Liver (tissue), 9 donors: Measurements from ENCODE around the gene MYO9B. TPM values are rescaled to one million over a fixed set of nuclear protein-coding genes. Genes with fewer than 3 reads are reported as not detected.

Experiments used
- DNase-seq: peaks from one replicate; pipeline ENCODE4 v3.0.0-alpha.2; 2017; ENCODE audit warnings: low spot score
- H3K27ac ChIP-seq, 2 donors: one replicate each; pipeline ENCODE4 v1.7.0; 2013; ENCODE audit warnings: inconsistent platforms in 2 of 2, low read length in 2 of 2, control low read depth in 1 of 2, low read depth in 1 of 2, mild to moderate bottlenecking in 1 of 2
- H3K27me3 ChIP-seq, 4 donors: one replicate each; pipeline versions ENCODE4 v1.6.1 to v1.7.0; 2013; ENCODE audit warnings: low read length in 3 of 4, inconsistent platforms in 1 of 4, mild to moderate bottlenecking in 1 of 4, moderate library complexity in 1 of 4; ENCODE audit not compliant: control insufficient read depth in 4 of 4, insufficient read depth in 4 of 4
- H3K36me3 ChIP-seq, 4 donors: one replicate each; pipeline versions ENCODE4 v1.6.1 to v1.7.0; 2013; ENCODE audit warnings: low read length in 3 of 4, mild to moderate bottlenecking in 3 of 4, low read depth in 1 of 4, moderate library complexity in 1 of 4; ENCODE audit not compliant: control insufficient read depth in 4 of 4, insufficient read depth in 3 of 4
- H3K4me1 ChIP-seq, 4 donors: one replicate each; pipeline versions ENCODE4 v1.6.1 to v1.7.0; 2013; ENCODE audit warnings: low read length in 3 of 4, mild to moderate bottlenecking in 3 of 4, moderate library complexity in 1 of 4; ENCODE audit not compliant: control insufficient read depth in 4 of 4, insufficient read depth in 4 of 4
- H3K4me3 ChIP-seq, 3 donors: one replicate each; pipeline versions ENCODE4 v1.6.1 to v1.7.0; 2013; ENCODE audit warnings: low read length in 3 of 3, control low read depth in 1 of 3, low read depth in 1 of 3, mild to moderate bottlenecking in 1 of 3
- H3K9ac ChIP-seq, 2 donors: one replicate each; pipeline ENCODE4 v1.7.0; 2013; ENCODE audit warnings: low read length in 2 of 2, mild to moderate bottlenecking in 2 of 2, moderate library complexity in 2 of 2, control low read depth in 1 of 2, low read depth in 1 of 2
- H3K9me3 ChIP-seq, 4 donors: one replicate each; pipeline versions ENCODE4 v1.6.1 to v1.7.0; 2013; ENCODE audit warnings: low read length in 3 of 4; ENCODE audit not compliant: control insufficient read depth in 4 of 4
- EGR1 ChIP-seq, 2 donors: IDR thresholded peaks; 2 replicates each; pipeline ENCODE4 v1.6.1; 2016 to 2018; ENCODE audit warnings: antibody characterized with exemption in 2 of 2, low read depth in 2 of 2
- FOXA1 ChIP-seq: IDR thresholded peaks from 2 replicates; pipeline ENCODE4 v1.6.1; 2016; ENCODE audit warnings: antibody characterized with exemption
- FOXA2 ChIP-seq: IDR thresholded peaks from 2 replicates; pipeline ENCODE4 v1.6.1; 2016; ENCODE audit warnings: antibody characterized with exemption
- HNF4A ChIP-seq, 2 donors: conservative IDR thresholded peaks; 2 replicates each; pipeline ENCODE4 v1.6.1; 2016; ENCODE audit warnings: antibody characterized with exemption in 2 of 2, mild to moderate bottlenecking in 2 of 2
- HNF4G ChIP-seq: IDR thresholded peaks from 2 replicates; pipeline ENCODE4 v1.6.1; 2016; ENCODE audit warnings: antibody characterized with exemption
- JUND ChIP-seq, 2 donors: IDR thresholded peaks; 2 replicates each; pipeline ENCODE4 v1.6.1; 2016; ENCODE audit warnings: antibody characterized with exemption in 2 of 2
- NR2F2 ChIP-seq: IDR thresholded peaks from 2 replicates; pipeline ENCODE4 v1.6.1; 2016; ENCODE audit warnings: antibody characterized with exemption
- RAD21 ChIP-seq, 2 donors: IDR thresholded peaks; 2 replicates each; pipeline ENCODE4 v1.6.1; 2016; ENCODE audit warnings: antibody characterized with exemption in 2 of 2, mild to moderate bottlenecking in 2 of 2
- REST ChIP-seq: IDR thresholded peaks from 2 replicates; pipeline ENCODE4 v1.6.1; 2016; ENCODE audit warnings: antibody characterized with exemption, mild to moderate bottlenecking
- RXRA ChIP-seq, 2 donors: IDR thresholded peaks; 2 replicates each; pipeline ENCODE4 v1.6.1; 2017 to 2018; ENCODE audit warnings: antibody characterized with exemption in 2 of 2, mild to moderate bottlenecking in 1 of 2
- SP1 ChIP-seq: IDR thresholded peaks from 2 replicates; pipeline ENCODE4 v1.6.1; 2018; ENCODE audit warnings: antibody characterized with exemption, mild to moderate bottlenecking
- TAF1 ChIP-seq: conservative IDR thresholded peaks from 2 replicates; pipeline ENCODE4 v1.6.1; 2016; ENCODE audit warnings: antibody characterized with exemption, mild to moderate bottlenecking
- YY1 ChIP-seq: IDR thresholded peaks from 2 replicates; pipeline ENCODE4 v1.6.1; 2016; ENCODE audit warnings: antibody characterized with exemption, mild to moderate bottlenecking
- WGBS: extraction: QIAGEN DNeasy Blood & Tissue Kit; methylation state at CpG from one replicate; pipeline ENCODE4 v1.1.7; 2013; 5-methylcytosine and 5-hydroxymethylcytosine counted together
- polyA plus RNA-seq, 2 donors: library from polyadenylated mRNA; stranded (reverse) in 1 of 2; unstranded in 1 of 2; fragments of 200-250 nt in 1 of 2; fragments of >200 nt in 1 of 2; fragmentation: Nextera tagmentation in 1 of 2; extraction: Ambion mirVana in 1 of 2; gene quantifications; one replicate each; pipeline versions ENCODE4 v1.2.1 to v1.2.3, GENCODE V29; 2013 to 2015
- total RNA-seq, 2 donors: library from RNA; depleted of rRNA; stranded (reverse); fragments of >200 nt; gene quantifications; one replicate each; pipeline ENCODE4 v1.2.3, GENCODE V29; 2014
- TF ChIP-seq, protein P1 (sequence below): IDR thresholded peaks from 2 replicates; pipeline ENCODE4 v1.6.1; 2016; ENCODE audit warnings: antibody characterized with exemption
- TF ChIP-seq, protein P2 (sequence below): IDR thresholded peaks from 2 replicates; pipeline ENCODE4 v1.6.1; 2016; ENCODE audit warnings: antibody characterized with exemption
- TF ChIP-seq, protein P3 (sequence below): IDR thresholded peaks from 2 replicates; pipeline ENCODE4 v1.6.1; 2016; ENCODE audit warnings: antibody characterized with exemption
- donor health status: healthy.
- donor health status: healthy.
- donor health status: healthy.
- donor health status: healthy.
- donor health status: healthy.

Gene MYO9B
- total and polyA plus RNA-seq, 4 donors: 9.1 to 32.5 (median 21.0) TPM

DNA sequence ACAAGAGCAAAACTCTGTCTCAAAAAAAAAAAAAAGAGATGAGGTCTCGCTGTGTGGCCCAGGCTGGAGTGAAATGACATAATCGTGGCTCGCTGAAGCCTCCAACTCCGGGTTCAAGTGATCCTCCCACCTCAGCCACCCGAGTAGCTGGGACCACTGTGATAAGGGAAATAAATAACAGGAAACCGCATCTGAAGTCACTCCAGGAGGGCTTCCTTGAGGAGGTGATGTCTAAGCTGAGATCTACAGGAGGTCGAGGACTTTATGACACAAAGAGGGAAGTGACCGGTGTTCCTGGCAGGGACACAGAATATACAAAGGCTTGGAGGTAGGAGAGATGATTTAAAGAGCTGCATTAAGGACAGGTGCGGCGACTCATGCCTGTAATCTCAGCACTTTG is 179.1 kb downstream of the MYO9B start (continued):
- no peak for TF ChIP-seq REST
- TF ChIP-seq HNF4G: no peak
- no peak for TF ChIP-seq HNF4A (conservative IDR thresholded peaks at IDR 0.05)
- no peak for TF ChIP-seq RAD21 (IDR thresholded peaks at IDR 0.05)

DNA sequence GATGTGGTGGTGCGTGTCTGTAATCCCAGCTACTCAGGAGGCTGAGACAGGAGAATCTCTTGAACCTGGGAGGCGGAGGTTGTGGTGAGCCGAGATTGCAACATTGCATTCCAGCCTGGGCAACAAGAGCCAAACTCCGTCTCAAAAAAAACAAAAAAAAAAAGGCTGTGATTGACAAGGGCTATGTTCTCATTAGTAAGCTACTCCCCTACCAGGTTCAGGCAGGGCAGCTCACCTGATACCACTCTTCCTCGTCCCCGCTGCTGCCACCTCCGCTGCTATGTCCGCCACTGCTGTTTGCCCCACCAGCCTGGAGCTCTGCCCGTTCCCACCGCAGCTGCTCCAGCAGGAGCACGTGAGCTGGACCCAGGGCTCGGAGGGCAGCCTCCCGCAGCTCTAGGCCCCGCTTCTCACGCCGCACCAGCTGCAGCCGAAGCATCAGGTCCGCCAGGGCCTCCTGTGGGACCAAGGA is 179.6 kb downstream of the MYO9B start:
- peaks cover 0 to 8% (median 3%) of the 10 kb centered on the region in 4 donors for H3K4me1 ChIP-seq
- WGBS: 39% methylated on average over 18 of the region's 18 CpGs
- no peak overlapping the region for H3K4me3 ChIP-seq
- H3K27ac ChIP-seq: no peak overlapping the region
- no peaks in the 10 kb centered on the region for H3K9me3 ChIP-seq
- no peak overlapping the region for H3K9ac ChIP-seq
- no peaks in the 10 kb centered on the region for H3K36me3 ChIP-seq
- H3K27me3 ChIP-seq: no peaks in the 10 kb centered on the region
- TF ChIP-seq REST (no peak), TAF1 (no peak), EGR1 (IDR thresholded peaks at IDR 0.05; ENCODE audit: low read depth in 2 of 2) (no peak), HNF4A (conservative IDR thresholded peaks at IDR 0.05) (peak; percentile 8 to 14), SP1 (no peak), NR2F2 (no peak), HNF4G (no peak)
- DNase-seq: no peak

GRCh38 chr19:17256130-17256529 is 180.6 kb downstream of the MYO9B start:
- peaks cover 0 to 8% (median 3%) of the 10 kb centered on the region in 4 donors for H3K4me1 ChIP-seq
- H3K27ac ChIP-seq: no peak overlapping the region
- no peaks in the 10 kb centered on the region for H3K36me3 ChIP-seq
- no peaks in the 10 kb centered on the region for H3K9me3 ChIP-seq
- no peaks in the 10 kb centered on the region for H3K27me3 ChIP-seq
- H3K9ac ChIP-seq: no peak overlapping the region
- DNase-seq: no peak
- 88% methylated on average over 3 of the region's 3 CpGs for WGBS
- no peak overlapping the region for H3K4me3 ChIP-seq
- TF ChIP-seq, protein P1, sequence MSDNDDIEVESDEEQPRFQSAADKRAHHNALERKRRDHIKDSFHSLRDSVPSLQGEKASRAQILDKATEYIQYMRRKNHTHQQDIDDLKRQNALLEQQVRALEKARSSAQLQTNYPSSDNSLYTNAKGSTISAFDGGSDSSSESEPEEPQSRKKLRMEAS: no peak
- TF ChIP-seq HNF4A (conservative IDR thresholded peaks at IDR 0.05): no peak
- no peak for TF ChIP-seq RXRA (IDR thresholded peaks at IDR 0.05)
- no peak for TF ChIP-seq TAF1
- TF ChIP-seq NR2F2: no peak
- TF ChIP-seq REST: no peak
- no peak for TF ChIP-seq JUND (IDR thresholded peaks at IDR 0.05)
- TF ChIP-seq EGR1 (IDR thresholded peaks at IDR 0.05; ENCODE audit: low read depth in 2 of 2): no peak
- TF ChIP-seq FOXA1: no peak
- no peak for TF ChIP-seq HNF4G
- no peak for TF ChIP-seq YY1
- TF ChIP-seq, protein P2, sequence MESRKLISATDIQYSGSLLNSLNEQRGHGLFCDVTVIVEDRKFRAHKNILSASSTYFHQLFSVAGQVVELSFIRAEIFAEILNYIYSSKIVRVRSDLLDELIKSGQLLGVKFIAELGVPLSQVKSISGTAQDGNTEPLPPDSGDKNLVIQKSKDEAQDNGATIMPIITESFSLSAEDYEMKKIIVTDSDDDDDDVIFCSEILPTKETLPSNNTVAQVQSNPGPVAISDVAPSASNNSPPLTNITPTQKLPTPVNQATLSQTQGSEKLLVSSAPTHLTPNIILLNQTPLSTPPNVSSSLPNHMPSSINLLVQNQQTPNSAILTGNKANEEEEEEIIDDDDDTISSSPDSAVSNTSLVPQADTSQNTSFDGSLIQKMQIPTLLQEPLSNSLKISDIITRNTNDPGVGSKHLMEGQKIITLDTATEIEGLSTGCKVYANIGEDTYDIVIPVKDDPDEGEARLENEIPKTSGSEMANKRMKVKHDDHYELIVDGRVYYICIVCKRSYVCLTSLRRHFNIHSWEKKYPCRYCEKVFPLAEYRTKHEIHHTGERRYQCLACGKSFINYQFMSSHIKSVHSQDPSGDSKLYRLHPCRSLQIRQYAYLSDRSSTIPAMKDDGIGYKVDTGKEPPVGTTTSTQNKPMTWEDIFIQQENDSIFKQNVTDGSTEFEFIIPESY: no peak
- no peak for TF ChIP-seq FOXA2
- no peak for TF ChIP-seq SP1
- TF ChIP-seq, protein P3, sequence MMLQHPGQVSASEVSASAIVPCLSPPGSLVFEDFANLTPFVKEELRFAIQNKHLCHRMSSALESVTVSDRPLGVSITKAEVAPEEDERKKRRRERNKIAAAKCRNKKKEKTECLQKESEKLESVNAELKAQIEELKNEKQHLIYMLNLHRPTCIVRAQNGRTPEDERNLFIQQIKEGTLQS: no peak
